HG03108 (cell line): Measurements from ENCODE around the gene CDH4.

ENCODE experiments used
- ATAC-seq: cut with Tn5 transposase; IDR thresholded peaks from one replicate; pipeline ENCODE4 v1.9.1; 2021; ENCODE audit warnings: moderate library complexity; ENCODE audit not compliant: unreplicated experiment

CDH4 gene

GRCh38 chr20:61280217-61280980 is 28.3 kb downstream of the CDH4 start:
- no peak for ATAC-seq

- no peak for ATAC-seq
These were observed 29.3 kb downstream of the CDH4 start for GRCh38 chr20:61281286-61281795.

DNA sequence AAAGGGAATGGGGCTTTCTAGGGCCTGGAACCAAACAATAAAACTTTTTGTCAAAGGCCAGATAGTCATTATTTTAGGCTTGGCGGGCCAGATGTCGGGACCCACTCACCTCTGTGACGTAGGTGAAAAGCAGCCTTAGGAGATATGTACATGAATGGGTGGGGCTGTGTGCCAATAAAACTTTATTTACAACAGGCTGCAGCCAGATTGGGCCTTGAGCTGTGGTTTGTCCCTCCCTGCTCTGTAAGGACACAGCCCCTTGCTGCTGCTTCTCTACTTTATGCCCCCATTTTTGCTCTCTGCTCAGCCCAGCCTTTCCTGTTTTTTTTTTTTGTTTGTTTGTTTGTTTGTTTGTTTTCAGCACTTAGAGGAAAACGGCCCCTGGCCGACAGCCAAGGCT is 32.7 kb downstream of the CDH4 start:
- ATAC-seq = no peak

- no peak for ATAC-seq
These were observed 33.1 kb downstream of the CDH4 start for GRCh38 chr20:61285152-61285645.

GRCh38 chr20:61285691-61286090 is 33.6 kb downstream of the CDH4 start:
- ATAC-seq = no peak

GRCh38 chr20:61287583-61288275 is 35.7 kb downstream of the CDH4 start:
- no peak for ATAC-seq

GRCh38 chr20:61288331-61288784 is 36.3 kb downstream of the CDH4 start:
- ATAC-seq = no peak

GRCh38 chr20:61289166-61289565 is 37.1 kb downstream of the CDH4 start:
- ATAC-seq = no peak

GRCh38 chr20:61290721-61291120 is 38.7 kb downstream of the CDH4 start:
- ATAC-seq = no peak

GRCh38 chr20:61291166-61291829 is 39.2 kb downstream of the CDH4 start:
- ATAC-seq = no peak

GRCh38 chr20:61292391-61292790 is 40.3 kb downstream of the CDH4 start:
- no peak for ATAC-seq

- no peak for ATAC-seq
These were observed 41.0 kb downstream of the CDH4 start for GRCh38 chr20:61292821-61293612.

GRCh38 chr20:61293951-61294350 is 41.9 kb downstream of the CDH4 start:
- no peak for ATAC-seq

GRCh38 chr20:61295249-61295648 is 43.2 kb downstream of the CDH4 start:
- no peak for ATAC-seq

DNA sequence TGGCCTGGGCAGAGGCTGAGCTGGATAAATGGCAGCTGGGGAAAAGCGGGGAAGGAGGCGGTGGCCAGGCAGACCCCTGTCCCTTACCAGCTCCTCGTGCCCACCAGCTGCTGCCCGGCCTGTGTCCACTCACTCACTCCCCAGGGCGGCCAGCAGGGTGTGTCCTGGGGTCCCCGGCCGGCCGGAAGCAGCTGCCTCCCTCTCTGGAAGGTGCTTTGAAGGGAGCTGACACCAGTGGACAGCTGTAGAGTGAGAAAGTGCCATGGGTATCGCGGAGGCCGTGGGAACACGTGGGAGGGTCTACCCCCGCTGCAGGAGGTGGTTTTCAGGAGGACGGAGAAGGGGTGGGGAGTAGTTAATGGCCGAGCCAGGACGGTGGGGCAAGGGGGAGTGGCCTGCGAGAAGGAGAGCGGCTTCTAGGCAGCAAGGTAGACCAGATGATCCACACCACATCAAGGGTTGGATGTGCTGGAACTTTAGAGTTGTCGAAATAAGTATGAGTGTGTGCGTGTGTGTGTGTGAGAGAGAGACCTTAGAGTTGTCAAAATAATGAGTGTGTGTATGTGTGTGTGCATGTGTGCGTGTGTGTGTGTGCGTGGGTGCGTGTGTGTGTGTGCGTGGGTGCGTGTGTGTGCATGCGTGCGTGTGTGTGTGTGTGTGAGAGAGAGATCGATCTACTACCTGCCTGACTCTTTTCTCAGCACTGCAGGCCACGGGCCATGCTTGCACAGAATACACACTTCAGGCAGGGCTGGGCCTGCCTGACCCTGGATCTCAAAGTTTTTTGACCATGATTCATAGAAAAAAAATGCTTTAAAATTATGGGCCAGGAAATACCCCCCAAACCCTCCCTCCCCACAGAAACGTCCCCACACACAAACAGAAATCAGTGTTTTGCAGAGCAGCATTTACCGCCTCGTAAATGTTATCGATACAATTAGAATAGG is 43.9 kb downstream of the CDH4 start:
- ATAC-seq = no peak

DNA sequence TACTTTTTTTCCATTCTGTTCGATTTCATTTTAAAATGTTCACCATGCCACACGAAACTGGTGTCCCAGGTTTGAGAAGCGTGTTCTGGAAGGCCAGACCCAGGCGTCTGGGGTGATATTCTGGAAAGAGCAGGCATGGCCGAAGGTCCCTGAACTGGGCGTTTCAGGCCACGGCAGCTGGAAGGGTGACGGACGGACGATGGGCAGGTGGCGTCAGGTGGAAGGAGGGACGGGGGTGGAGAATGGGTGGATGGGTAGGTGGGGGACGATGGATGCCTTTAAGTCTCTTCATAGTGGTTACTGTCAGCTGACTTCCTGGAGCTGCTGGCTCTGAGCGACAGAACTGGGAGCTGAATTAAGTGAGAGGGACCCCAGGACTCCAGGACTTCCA is 44.6 kb downstream of the CDH4 start:
- no peak for ATAC-seq

- ATAC-seq = no peak
These were observed 45.4 kb downstream of the CDH4 start for GRCh38 chr20:61297491-61297890.

DNA sequence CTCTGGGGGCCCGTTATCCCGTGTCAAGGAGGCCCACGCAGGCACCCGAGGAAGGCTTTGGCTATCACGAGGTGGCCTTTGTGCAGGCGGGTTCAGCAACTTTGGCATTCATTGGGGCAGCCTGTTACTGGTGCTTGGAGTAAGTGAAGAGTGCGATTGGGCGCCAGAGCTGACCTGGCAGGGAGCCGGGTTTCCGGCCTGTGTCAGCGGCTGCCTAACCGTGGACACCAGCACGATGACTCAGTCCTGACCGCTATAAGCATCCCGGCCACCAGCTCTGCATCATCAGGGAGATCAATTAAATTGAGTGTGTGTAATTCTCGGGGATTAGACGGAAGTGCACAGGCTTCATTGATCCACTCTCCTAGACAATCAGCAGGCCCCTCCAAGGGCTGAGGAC is 45.9 kb downstream of the CDH4 start:
- ATAC-seq = no peak

DNA sequence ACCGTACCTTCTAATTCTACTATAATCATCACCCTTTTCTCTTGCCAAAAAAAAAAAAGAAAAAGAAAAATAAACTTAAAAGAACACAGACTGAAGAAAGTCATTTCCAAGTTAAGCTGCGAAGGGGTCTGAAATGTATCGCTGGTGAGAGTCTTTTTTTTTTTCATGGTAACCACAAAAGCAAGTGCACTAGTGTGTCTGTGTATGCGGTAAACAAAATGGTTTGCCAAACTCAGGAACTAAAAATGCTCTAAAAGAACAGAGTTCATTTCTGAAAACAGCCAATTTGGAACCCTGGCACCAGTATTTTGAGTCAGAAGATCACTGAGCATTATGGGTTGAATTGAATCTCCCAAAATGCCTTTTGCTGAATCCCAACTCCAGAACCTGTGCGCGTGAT is 46.6 kb downstream of the CDH4 start:
- no peak for ATAC-seq

DNA sequence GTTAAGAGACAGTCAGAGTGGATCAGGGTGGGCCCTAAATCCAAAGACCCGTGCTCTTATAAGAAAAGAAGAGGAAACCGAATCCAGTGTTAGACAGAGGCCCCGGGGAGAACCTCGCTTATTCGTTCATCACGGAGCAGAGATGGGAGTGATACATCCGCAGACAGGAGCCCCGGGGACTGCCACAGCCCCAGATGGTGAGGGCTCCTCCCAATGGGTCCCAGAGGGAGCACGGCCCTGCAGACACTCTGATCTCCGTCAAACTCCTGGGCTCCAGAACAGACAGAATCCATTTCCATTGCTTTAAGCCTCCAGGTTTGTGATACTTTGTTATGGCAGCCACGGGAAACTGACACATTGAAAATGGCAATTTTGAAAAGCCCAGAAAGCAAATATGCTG is 47.0 kb downstream of the CDH4 start:
- no peak for ATAC-seq
